AG10803 (cell line): ENCODE measurements around the gene TNS3.

Experiments
- DNase-seq: peaks from one replicate; pipeline ENCODE4 v3.0.0; 2010; ENCODE audit warnings: low read depth
- H3K4me3 ChIP-seq: 2 replicates; pipeline ENCODE4 v1.5.1; 2011; ENCODE audit warnings: mild to moderate bottlenecking, low read length, control low read depth
- TF ChIP-seq, protein P1 (sequence below): conservative IDR thresholded peaks from 2 replicates; pipeline ENCODE4 v1.5.1; 2011; ENCODE audit warnings: mild to moderate bottlenecking, low read length, control low read depth, inconsistent platforms

The TNS3 gene

DNA sequence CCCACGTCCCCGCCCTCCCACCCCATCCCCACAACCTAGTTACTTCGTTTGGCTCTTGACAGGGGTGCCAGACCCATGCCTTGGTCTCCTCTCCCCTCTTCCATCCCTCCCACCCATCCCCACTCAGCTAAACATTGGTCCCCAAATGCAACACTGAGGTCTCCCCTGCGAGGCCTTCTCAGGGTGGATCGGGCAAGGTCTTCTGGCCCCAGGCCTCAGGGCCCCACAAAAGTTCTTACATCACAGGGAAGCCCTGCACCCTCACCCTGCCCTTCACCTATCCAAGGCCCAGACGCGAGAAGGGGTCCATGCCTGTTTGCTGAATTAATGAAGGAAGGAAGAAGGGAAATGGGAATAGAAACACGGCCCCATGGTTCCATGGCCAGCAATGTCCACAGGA is 32.0 kb downstream of the TNS3 start:
- TF ChIP-seq, protein P1, sequence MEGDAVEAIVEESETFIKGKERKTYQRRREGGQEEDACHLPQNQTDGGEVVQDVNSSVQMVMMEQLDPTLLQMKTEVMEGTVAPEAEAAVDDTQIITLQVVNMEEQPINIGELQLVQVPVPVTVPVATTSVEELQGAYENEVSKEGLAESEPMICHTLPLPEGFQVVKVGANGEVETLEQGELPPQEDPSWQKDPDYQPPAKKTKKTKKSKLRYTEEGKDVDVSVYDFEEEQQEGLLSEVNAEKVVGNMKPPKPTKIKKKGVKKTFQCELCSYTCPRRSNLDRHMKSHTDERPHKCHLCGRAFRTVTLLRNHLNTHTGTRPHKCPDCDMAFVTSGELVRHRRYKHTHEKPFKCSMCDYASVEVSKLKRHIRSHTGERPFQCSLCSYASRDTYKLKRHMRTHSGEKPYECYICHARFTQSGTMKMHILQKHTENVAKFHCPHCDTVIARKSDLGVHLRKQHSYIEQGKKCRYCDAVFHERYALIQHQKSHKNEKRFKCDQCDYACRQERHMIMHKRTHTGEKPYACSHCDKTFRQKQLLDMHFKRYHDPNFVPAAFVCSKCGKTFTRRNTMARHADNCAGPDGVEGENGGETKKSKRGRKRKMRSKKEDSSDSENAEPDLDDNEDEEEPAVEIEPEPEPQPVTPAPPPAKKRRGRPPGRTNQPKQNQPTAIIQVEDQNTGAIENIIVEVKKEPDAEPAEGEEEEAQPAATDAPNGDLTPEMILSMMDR, result no peak
- no peak for DNase-seq

DNA sequence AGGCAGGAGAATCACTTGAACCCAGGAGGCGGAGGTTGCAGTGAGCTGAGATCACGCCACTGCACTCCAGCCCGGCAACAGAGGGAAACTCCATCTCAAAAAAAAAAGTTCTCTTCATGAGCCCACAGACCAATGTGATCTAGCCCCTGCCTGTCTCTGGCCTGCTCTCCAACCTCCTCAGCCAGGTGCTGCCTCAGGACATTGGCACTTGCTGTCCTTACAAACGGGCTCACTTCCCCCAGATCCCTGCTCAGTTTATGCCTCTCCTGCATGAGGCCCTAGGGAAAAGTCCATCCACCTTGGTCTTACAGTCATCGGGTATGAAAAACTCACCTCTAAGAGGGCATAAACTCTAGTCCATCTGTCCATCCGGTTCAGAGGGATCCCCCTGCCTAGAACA is 32.5 kb downstream of the TNS3 start:
- TF ChIP-seq, protein P1, result no peak
- DNase-seq, result no peak
- H3K4me3 ChIP-seq, result no peak overlapping the region

More for the DNA sequence above, 32.0 kb downstream of the TNS3 start:
- H3K4me3 ChIP-seq, result no peak overlapping the region

DNA sequence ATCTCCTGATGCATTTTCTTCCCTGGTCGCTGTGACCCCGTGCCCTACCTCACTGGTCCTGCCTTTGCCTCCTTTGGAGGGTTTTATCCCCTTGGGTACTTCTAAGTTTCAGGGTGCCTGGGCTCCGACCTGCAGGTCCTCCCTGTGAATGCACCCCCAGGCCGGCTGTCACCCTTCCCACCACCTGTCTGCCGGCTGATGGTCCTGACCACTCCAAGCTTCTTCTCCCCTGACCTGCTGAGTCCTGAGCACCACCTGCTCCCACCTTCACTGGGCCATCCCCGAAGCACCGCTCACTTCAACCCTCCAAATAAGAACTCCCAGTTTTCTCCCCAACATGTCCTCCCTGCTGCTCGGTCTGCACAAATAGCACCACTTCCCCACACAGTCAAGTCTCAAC is 33.4 kb downstream of the TNS3 start:
- TF ChIP-seq, protein P1, result no peak
- H3K4me3 ChIP-seq, result no peak overlapping the region
- DNase-seq, result no peak

DNA sequence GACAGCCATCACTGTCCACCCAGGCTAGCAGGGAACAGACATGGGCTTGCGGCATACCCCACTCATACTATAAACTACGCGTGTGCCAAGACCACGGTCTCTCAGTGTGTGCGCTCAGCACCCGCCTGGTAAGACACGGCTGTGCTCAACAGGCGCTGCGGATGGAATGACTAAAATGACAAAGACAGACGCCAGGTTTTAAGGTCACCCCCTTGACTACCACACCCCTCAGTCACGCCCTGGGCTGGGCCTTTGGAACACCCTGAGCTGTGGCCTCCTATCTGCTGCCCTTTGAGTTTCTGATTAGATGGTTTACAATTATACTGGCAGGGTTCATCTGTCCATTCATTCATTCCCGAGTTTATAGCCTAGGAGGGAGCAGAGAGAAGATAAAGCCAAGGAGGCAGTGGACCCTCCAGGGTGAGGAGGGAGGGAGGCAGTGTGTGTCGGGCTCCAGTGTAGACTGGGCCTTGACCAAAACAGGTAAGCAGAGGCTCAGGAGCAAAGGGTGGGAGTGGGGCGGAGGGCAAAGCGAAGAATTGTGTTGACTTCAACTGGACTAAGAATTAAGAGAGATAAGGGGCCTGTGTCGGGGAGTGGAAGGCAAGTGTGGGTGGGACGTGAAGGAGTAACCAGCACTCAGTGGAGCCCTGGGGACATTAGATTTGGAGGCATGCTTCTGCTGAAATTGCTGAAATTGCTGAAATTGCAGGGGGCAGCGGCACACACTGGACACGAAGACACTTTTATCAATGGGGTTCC is 35.0 kb downstream of the TNS3 start:
- TF ChIP-seq, protein P1, result no peak
- DNase-seq, result no peak
- H3K4me3 ChIP-seq, result no peak overlapping the region

DNA sequence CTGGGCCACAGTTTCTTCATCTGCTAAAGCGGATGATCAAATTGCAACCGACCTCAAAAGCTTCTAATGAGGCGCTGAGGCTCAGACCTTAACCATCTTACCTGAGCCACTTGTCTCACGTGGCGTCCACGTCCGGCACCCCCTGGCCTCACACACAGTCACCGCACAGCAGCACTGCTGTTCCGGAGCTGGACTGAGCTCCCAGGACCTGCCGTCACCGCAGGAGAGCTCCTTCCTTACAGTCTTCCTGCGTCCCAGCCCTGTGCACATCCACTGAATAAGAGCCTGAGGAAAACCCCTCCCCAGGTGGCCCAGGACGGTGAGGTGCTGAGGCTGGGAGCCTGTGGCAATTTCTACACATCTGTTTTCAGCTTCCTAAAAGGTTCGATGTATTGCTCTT is 35.7 kb downstream of the TNS3 start:
- DNase-seq, result no peak
- TF ChIP-seq, protein P1, result no peak
- no peak overlapping the region for H3K4me3 ChIP-seq

DNA sequence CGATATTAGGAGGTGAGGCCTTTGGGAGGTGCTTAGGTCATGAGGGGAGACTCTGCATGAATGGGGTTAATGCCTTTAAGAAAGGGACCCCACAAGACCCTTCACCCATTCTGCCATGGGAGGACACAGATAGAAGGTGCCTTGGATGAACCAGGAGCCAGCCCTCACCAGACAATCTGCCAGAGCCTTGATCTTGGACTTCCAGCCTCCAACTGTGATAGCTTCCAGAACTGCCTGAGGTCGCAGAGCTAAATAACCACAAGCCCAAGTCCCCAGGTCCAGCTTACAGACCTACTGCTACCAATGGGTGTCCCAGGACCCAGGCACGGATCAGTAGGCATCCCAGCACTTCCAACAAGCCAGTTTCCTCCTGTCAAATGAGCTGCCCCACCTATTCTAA is 37.5 kb downstream of the TNS3 start:
- DNase-seq, result no peak
- TF ChIP-seq, protein P1, result no peak
- H3K4me3 ChIP-seq, result no peak overlapping the region

DNA sequence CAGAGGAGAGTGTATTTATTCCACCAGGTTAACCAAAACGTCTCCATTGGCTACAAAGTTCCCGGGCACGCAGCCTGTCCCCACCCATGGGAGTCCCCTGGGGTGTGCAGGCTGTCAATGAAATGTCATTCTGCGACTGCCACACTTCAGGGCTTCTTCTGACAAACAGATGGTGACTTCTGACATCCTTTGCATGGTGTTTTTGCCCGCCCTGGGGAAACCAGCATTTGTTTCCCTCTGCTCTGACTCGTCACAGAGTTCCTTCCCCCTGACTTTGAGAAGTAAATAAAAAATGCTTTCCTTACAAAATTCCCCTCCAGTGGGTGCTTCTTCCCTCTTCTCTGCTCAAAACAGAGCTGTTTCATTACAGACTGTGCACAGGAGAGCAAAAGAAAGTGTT is 38.2 kb downstream of the TNS3 start:
- DNase-seq, result no peak
- H3K4me3 ChIP-seq, result no peak overlapping the region
- TF ChIP-seq, protein P1, result no peak
